AML-193 (cell line): ENCODE measurements around the gene MEN1.
A peak's percentile ranks its signal among the peaks of the same experiment; 100 is the strongest.

Experiments used
- DNase-seq, 2 experiments: peaks; one replicate each; lab custom pipeline; 2025; lab: John Stamatoyannopoulos, UW

The MEN1 gene

DNA sequence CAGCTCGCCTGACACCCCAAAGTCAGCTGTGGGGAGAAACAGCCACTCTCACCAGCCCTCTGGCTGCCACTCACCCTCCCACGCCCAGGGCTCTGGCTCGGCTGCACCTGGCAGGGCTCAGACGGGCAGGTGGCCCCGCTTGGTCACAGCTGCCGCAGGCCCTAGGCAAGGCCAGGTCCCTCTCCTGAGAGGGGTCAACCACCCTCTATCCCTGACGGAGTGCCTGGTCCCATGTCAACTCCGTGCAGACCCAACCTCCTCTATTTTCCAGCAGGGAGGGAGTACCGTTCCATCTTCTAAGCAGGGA is 9.2 kb downstream of the MEN1 start:
- no peak for DNase-seq

DNA sequence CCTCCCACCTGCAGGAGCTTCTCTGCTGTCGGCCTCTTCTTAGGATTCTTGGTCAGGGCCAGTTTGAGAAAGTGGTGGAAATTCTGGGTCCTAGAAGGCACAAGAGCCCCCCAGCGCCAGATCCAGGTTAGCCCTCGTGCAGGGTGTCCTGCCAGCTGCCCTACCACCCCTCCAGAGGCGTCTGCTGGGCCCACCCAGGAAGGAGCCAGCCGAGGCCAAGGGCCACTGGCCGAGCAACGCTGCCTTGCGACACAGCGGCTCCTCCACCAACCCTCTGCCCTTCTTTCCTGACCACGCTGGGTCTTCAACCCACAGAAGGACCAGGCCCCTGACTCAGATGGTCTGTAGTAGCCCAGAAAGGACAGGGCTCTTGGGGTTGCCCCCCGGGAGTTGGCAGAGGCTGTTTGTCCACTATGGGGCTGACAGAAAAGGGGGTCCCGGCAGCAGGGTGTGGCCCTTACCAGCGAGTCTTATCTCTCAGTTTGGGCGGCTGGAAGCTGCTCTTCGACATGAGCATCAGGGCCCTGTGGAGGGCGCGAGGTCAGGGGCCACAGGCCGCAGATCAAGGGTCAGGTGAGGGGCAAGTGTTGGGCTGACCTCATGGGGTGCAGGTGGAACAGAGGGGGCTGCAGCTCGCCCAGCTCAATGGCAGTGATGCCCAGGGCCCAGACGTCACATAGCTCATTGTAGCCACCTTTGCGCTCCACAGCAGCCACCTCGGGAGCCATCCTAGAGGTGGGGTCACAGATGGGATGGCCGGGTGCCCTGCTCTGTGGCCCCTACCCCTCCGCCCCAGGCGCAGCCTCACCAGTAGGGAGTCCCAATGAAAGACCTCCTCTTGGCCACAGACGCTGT is 9.8 kb downstream of the MEN1 start:
- DNase-seq: no peak

DNA sequence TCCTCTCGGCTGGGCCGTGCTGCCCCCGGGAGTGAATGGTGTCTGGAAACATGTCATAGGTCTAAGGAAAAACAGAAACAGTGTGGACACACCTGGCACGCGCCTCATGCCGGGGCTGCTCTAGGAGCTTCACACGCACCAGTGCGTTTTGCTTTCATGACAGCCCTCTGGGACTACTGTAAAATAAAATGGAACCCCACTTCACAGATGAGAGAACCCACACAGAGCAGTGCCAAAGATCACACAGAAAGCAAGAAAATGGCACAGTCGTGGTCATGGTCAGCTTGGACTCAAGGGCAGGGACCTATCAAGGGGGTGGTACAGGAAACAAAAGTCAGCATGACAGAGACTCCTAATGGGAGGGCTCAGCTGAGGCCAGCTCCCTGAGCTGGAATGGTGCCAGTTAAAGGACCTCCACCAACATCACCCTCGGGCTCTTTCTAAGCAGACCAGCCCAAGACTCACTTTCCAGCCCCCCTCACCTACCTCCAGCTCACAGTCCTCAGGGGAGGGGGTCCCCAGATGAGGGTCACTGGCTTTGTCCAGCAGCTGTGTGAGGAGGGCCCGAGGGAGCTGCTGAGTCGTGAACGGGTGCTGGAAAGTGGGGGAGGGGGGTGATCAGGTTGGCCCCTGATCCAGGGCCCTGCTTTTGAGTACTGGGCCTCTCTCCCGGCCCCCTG is 10.6 kb downstream of the MEN1 start:
- no peak for DNase-seq

DNA sequence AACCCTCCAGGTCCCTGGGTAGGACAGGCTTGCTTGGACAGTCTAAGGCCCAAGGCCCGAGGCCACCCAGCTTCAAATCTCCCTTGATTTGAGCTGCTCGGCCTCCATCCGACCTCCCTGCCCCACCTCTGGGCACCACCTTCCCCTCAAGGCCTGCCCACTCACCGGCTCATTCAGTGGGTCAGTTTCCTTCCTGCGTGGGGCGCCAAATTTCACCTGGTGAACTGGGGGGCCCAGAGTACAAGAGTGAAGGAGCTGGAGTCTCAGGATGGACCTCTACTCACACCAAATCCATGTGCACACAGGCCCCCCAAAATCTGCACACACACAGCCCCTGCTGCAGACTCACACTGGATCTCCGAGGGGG is 11.1 kb downstream of the MEN1 start:
- no peak for DNase-seq

DNA sequence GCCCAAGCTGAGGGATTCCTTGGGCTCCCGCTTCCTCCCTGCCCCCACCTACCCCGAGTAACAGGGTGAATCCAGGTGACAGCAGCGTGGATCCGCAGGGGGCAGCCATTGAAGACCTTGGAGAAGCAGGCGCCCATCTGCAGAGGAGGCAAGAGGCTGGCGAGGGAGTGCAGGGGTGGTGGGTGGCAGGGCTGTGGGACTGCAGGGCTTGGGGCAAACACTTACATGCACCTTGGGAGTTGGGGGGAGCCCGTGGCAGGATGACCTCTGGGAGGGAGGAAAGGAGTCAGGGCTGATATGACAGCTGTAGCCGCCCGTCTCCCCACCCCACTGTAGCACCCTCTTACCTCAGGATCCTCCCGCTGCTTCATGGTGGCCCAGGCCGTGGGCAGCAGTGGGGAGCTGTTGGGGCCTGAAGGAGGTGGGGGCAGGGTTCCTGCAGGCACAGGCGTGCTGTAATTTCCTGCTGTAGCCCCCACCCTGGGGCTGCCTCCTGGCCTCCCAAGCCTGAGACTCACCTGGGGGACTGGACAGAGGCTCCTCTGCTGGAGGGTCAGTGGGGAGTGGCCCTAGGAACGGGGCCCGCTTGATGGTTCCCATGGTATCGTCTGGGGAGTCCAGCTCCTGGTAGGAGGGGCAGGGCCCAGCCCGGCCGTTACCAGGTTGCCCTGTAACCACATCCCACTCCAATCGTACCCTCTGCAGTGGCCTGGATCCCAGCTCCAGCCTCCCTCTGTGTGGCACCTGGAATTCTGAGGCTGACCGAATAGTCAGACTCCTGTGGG is 13.4 kb downstream of the MEN1 start:
- no peak for DNase-seq

DNA sequence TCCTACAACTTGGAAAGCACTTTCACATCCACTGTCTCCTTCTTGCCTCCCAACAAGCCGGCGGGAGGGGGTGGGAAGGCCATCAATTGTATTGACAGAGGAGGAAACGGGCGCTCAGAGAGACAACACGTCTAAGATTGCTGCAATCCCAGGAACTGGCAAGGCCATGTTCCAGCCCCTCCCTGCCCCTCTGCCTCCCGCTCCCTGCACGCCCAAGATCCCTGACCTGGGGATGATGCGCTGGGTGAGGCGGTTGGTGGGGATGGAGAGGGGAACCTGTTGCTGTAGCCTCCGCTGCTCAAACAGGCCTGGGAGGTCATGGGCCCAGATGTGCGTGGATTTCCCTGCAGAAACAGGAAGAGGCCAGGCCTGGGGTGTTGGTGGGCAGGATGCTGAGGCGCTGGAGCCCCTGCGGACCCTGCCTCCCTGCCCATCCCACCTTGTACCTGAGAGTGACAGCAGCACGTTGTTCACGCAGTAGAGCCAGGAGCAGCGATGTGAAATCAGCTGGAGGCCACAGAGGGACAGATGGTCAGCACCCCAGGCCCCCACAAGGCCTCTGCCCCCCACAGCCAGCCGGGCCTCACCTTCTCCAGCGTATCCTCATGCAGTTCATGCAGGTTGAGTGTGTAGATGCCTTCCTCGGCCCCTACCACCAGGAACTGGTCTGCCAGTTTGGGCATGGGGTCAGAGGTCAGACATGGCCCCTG is 14.1 kb downstream of the MEN1 start:
- DNase-seq: no peak

DNA sequence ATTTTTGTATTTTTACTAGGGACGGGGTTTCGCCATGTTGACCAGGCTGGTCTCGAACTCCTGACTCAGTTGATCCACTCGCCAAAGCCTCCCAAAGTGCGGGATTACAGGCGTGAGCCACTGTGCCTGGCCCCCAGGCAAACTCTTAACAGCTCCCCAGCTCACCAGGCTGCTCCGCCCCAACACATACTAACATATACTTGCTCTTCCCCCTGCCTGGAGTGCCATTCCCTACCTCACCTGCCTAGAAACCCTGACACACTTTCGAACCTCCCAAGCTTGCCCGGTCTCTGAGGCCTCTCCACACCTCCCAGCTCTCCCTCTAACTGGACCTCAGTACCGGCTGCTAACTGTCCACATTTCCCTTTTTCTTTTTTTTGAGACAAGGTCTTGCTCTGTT is 15.8 kb downstream of the MEN1 start:
- no peak for DNase-seq

DNA sequence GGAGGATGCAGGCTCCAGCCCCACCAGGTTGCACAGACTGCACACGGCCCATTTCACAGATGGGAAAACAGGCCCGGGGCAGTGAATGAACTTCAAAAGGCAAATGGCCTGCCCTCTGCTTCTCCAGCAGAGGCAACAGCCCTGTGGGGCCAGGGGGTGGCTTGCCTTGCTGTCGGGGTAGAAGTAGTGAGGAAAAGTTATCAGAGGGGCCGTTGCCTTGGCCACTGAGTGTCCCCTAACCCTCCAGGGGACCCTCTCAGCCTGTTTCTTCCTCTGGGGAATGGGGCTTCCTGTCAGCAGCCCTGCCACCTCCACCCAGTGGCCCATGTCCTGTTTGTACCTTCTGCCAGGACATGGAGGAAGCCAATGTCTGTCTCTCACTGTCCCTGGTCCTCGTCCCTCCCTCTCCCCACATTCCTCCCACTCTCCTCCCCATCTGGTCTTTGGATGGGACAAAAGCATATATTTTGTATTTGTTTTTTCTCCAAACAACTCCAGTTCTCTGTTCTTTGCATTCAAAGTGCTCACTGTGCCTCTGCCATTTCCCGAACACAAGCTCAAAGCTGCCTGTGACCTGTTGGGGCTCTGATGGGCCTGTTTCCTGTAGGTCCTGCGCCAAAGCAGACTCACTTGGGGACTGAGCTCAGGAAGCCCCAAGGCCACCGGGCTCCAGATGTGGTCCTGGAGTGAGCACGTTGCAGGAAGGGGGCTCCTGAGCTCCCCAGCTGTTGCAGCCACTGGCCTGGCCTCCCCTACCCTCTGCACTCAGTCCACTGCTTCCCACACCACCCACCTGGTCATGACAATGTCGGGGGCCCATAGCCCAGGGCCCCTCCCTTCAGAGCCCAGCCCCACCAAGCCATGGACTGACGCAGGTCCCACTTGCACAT is 16.8 kb downstream of the MEN1 start:
- DNase-seq: no peak

DNA sequence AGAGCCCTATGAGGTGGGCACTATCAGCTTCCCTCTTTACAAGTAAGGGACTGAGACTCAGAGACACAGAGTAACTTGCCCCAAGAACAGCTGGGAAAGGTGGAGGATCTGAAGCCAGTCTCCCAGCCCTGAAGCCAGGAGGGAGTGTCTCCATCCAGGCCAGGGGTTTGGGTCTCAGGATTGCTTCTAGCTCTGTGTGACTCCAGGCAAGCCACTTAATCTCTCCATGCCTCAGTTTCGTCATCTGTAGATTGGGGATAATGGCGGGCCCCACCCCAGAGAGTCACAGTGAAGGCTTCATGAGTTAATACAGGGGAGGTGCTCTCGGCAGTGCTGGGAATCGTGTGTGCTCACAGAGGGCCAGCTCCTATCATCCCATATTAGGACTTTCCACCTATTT is 17.9 kb downstream of the MEN1 start:
- DNase-seq: no peak

DNA sequence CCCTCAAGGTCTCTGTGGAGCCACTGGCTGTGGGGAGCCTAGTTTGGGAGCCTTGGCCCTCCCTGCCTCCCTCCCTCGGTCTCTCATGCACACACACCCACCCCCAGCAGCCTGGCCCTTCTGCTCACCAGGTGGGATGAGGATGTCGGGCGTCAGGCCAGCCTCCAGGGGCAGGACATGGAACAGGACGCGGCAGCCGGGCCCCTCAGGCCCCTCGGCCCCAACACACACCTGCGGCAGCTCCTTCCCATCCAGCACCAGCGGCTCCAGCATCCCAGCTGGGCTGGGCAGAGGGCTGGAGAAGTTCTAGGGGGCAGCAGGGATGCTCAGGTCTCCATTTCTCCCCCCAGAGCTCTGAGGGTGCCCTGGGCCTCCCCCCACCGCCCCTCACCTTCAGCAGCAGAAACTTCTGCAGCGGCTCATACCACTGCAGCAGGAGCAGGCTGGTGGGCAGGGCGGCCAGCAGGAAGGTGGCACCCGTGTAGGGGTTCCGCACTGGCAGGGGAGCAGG is 18.5 kb downstream of the MEN1 start:
- no peak for DNase-seq

DNA sequence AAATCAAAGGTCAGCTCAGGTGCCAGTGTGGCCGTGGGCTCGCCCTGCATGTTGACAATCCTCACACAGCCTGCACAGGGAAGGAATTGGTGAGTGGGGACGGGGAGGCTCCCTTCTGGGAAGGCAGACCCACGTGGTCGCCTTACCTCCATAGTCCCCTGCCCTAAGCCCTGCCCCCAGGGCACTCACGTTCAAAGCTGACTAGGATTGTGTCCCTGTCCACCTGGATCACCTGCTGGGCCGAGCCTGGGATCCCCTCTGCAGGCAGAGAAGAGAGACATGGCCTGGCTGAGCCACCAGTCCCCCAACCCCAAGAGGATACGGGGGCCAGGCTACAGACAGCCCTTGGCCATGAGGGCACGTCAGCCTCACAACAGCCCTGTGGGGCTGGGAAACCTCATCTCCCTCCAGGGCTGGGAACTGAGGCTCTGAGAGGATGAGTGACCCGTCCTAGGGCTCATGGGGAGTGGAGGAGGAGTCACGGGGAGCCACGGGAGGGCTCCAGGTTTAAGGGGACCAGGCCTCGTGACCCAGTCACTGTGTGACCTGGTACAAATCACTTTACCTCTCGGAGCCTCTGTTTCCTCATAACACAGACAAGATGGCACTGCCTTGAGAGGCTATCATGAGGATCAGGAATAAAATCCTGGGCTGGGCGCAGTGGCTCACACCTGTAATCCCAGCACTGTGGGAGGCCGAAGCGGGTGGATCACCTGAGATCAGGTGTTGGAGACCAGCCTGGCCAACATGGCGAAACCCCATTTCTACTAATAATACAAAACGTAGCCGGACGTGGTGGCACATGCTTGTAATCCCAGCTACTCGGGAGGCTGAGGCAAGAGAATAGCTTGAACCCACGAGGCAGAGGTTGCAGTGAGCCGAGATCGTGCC is 19.9 kb downstream of the MEN1 start:
- DNase-seq: no peak

DNA sequence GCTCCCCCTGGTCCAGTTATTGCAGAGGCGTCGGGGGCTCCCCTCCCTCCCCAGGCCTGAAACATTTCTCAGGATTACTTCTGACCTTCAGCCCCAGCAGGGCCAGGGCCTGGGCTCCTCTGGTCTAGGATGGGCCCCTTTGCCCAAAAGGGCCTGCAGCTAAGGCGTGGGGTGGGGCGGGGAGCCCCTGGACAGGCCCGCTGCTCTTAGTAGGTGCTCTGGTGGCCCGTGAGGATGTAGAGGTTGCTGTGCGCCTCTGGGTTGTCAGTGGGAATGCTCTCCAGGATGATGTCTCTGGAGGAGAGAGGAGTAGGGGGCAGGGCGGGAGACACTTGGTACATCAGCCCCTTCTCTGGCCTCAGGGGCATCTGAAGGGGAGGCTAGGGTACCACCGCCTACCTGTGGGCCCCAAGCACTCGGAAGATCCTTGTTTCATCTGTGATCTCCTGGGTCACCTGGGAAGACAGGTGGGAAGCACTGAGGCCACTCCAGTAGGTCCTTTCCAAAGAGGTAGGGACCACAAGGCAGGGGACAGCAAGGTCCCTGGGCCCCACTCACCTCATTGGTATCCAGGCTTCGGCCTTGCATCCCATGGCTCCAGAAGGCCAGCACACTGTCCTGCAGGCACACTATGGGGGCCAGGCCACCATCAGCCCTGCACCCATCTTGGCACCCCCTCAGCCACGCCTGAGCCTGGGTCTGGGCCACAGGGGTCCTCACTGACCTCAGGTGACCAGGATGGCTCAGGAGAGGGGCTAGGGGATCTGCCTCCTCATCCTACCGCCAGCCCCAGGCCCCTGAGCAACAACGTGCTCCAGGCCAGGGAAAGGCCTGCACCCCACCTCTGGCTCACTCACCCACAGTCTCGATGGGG is 20.8 kb downstream of the MEN1 start:
- no peak for DNase-seq

DNA sequence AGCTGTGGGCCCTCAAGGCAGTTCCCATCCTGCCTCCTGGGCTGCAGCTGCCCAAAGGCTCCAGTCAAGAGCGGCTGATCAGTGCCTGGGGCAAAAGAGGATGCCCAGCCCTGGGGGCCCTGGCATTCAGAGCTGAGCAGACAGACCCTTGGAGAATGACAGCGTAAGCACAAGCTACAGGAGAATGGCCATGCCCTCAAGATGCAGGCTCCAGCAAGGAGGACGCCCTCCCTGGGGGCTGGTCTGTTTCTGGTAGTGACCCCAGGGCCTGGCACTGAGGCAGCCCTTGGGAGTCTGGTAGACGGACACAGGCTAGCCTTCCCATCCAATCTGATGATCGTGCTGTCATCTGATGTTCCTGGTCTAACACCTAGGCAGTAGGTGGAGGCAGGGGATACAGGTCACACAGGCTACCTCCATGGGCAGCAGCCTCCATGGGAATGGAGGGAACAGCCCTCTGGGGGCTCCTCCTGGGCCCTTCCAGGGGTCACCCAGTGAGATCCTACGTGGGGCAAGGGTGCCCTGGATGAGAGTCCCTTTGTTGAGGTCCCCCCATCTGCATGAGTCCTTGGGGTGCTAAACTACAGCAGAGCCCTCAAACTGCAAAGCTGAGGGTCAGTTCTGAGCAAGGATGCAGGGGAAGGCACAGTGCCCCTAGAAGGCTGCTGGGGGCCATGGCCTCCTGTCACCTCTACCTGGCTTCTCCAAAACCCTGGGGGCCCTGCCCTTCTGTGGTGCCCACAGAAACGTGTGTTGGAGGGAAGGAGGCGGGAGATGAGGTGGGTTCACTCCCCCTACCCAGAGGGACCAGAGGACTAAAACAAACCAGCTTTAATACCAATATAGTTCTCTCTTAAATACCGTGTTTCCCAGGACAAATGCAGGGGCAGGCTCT is 21.8 kb downstream of the MEN1 start:
- DNase-seq: no peak

DNA sequence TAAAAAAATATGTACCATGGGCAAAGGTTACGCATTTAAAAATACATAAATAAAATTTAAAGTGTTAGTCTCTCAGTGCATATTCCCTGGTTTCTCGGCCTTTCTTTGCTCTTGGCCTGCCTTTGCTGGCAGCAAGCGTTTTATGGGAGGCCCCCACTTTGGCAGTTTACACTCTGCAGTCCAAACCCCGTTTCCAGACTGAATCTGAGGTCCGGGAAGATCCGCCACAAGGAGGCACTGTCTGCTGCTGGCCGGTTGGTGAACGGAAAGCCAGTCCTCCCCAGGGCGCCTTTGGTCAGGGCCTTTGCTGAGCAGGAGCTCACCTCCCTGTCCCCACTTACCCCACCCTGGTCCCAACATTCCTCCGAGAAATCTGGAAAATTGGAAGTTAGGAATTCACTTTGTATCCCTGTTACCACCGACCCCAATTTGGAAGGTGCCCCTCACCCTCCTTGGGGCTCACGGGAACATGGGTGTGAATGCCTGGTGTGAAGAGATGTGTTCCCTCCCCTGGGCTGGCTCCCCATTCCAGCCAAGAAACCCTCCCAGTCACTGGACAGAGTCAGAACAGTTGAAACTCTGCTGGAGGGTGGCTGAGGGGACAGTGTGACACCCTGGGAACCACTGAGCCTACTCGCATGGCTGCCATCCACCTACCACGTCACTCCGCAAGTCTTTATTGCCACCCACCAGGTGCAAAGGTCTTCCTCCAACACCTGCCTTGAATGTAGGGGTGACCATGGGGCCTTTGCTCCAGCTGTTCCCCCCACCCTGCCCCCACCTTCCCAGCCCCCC is 22.6 kb downstream of the MEN1 start:
- peak; percentile 51 to 53 for DNase-seq

DNA sequence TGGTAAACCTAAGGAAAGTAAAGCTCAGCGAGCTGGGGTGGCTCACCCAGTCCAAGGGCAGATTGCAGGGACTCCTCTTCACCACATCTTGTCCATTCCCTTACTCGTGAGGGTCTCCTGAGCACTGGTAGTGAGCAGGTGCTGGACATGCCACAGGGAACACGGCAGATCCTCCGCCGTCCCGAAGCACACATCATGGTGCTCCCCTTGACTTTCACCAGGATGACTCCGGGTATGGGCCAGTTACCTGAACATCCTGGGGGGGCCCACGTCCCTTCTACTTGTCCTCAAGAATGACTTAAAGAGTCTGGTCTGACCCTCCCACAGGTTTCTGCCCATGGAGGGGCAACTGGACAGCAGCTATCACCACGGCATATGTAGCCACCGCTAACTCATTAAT is 24.0 kb downstream of the MEN1 start:
- no peak for DNase-seq

DNA sequence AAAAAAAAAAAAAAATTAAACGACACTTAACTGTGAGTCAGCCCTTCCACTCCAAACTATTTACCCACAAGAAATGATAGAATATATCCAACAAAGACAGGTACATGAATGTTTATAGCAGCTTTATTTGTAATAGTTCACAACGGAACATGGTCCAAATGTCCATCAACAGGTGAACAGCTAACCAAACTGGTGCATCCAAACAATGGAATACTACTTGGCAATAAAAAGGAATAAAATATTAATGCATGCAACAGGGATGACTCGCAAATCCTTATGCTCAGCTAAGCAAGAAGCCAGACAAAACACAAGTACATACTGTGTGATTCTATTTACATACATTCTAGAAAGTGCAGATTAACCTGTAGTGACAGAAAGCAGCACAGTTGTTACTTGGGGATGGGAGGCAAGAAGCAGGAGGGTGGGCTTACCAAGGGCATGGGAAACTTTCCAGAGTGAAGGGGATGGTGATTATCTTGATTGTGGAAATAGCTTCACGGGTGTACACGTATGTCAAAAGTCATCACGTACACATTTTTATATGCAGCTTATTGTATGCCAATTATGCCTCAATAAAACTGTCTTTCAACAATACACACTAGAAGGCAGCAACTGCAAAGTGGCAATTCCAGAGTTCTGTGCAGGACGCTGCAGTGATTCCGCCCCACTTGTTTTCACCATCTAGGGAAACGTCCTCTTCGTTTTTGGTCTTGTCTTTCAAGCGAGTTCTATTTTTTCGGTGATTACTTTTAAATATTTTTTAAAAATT is 25.4 kb downstream of the MEN1 start:
- DNase-seq: no peak
